ENCODE measurements around the gene HRCT1. TPM values are rescaled to one million over a fixed set of nuclear protein-coding genes. Genes with fewer than 3 reads are reported as not detected.

HRCT1 gene
- total and polyA plus RNA-seq, 9 donors = 0.48 to 8.1 (median 2.2) TPM; not detected in 1

DNA sequence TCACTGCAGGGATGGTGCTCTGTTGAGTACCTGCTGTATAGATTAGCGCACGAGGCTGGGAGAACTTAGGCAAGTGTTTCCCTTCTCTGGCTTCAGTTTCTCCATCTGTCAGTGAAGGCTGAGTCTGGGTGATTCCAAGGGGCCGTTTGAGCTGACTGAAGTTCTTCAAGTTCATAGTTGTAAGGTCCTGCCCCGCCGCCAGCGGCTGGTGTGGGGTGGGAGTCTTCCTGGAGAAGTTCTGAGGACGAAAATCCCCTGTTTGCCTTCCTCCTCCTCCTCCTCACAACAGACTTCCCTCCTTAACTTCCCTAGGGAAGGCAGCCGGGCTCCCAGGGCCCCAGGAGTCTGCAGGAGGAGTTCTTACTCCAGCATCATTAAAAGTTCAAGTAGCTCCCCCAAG, 1.7 kb upstream of the HRCT1 start:
- WGBS, 3 donors = 69 to 73% (median 72%) methylated on average over 8 of the region's 8 CpGs
- intact Hi-C loops (cut with DNase I) = loop anchor here in 1 of 4 donors (5.0 kb wide), 1 partner anchor 43 kb away; no protein-coding TSS in a partner anchor

DNA sequence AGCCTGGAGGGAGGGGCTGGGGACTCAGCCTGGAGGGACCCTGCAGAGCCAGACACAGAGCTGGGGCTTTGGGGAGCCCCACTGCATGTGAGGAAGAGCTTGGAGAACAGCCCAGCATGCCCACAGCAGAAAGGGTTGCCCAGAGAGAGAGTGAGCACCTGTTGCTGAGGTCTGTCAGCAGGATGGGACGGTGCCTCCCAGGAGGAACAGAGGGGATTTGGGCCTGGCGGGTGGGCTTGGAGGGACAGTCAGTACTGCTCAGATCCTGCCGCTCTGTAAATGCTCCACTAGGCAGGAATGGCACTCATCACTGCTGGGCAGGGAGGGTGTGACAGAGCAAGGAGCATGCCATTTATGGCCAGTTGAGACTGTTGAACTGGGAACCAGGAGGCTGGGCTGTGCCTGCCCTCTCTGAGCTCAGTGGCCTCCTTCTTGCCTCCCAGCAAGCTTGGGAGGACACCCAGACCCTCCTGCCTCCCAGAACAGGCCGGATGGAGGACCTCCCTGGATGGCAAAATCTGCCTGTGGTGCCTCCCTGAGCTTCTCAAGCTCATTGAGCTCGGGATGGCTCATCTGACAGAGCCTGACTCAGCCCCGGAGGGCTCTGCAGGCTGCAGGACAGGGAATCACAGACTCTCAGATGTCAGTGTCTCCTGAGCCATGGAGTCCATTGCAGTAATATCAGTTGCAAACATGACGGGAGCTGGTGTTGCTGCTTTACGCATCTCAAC, 786 bp upstream of the HRCT1 start:
- no peaks in the 10 kb centered on the region for H3K36me3 ChIP-seq
- no peak for TF ChIP-seq EP300 (IDR thresholded peaks at IDR 0.05)
- TF ChIP-seq, protein P1, sequence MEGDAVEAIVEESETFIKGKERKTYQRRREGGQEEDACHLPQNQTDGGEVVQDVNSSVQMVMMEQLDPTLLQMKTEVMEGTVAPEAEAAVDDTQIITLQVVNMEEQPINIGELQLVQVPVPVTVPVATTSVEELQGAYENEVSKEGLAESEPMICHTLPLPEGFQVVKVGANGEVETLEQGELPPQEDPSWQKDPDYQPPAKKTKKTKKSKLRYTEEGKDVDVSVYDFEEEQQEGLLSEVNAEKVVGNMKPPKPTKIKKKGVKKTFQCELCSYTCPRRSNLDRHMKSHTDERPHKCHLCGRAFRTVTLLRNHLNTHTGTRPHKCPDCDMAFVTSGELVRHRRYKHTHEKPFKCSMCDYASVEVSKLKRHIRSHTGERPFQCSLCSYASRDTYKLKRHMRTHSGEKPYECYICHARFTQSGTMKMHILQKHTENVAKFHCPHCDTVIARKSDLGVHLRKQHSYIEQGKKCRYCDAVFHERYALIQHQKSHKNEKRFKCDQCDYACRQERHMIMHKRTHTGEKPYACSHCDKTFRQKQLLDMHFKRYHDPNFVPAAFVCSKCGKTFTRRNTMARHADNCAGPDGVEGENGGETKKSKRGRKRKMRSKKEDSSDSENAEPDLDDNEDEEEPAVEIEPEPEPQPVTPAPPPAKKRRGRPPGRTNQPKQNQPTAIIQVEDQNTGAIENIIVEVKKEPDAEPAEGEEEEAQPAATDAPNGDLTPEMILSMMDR (IDR thresholded peaks at IDR 0.05) = no peak
- no peak for TF ChIP-seq POLR2A (IDR thresholded peaks at IDR 0.05)
- peak in 1 of 5 donors; percentile 35 for DNase-seq
- intact Hi-C loops (cut with DNase I) = loop anchor here in 2 of 4 donors (5.0 kb wide), 2 partner anchors 37 to 42 kb away; no protein-coding TSS in a partner anchor
- H3K4me3 ChIP-seq = no peak overlapping the region
- WGBS, 3 donors = 61 to 68% (median 68%) methylated on average over 8 of the region's 8 CpGs
- H3K27me3 ChIP-seq = no peaks in the 10 kb centered on the region
- peak overlapping the region; percentile 72 to 85 for H3K27ac ChIP-seq
- H3K4me1 ChIP-seq (ENCODE audit: insufficient read depth) = peaks cover 39% of the 10 kb centered on the region
- no peaks in the 10 kb centered on the region for H3K9me3 ChIP-seq

More for the DNA sequence above, 1.7 kb upstream of the HRCT1 start:
- no peak for TF ChIP-seq POLR2A (IDR thresholded peaks at IDR 0.05)
- TF ChIP-seq, protein P1 (IDR thresholded peaks at IDR 0.05) = no peak
- TF ChIP-seq EP300 (IDR thresholded peaks at IDR 0.05) = no peak
- no peak overlapping the region for H3K27ac ChIP-seq
- DNase-seq = no peak
- no peaks in the 10 kb centered on the region for H3K36me3 ChIP-seq
- peaks cover 34% of the 10 kb centered on the region for H3K4me1 ChIP-seq (ENCODE audit: insufficient read depth)
- H3K9me3 ChIP-seq = no peaks in the 10 kb centered on the region
- no peak overlapping the region for H3K4me3 ChIP-seq
- H3K27me3 ChIP-seq = no peaks in the 10 kb centered on the region

DNA sequence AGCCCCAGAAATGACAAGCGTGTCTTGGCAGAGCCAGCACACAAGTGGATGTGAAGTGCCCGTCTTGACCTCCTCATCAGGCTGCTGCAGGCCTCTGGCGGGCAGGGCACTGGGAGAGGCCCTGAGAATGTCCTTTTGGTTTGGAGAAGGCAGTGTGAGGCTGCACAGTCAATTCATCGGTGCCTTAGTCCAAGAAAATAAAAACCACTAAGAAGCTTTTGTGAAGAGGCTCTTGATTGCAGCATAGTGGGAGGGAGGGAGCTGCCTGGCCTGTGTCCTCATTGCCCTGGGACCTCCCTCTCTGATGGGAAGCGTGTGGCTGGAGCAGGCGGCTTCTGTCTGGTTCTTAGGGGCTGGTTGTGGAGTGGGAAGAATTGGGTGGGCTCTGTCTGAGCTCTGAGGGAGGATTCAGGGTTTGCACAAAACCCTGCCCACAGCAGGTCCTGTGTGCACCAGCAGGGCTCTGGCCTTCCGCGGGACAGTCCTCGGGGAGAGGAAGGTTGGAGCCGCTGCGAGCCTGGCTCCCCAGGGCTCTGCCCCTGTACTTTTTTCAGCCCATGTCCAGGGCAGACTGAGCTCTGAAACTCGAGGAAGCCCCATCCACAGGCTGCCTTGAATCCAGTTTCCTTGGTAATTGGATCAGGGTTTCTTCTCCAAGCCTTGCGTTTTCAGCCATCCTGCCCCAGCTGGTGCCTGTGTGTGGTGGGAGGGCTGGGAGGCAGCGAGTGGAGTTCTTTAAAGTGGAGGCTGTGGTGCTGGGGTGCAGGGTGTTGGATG, 1.1 kb downstream of the HRCT1 start:
- WGBS, 3 donors = 10 to 21% (median 13%) methylated on average over 14 of the region's 14 CpGs
- intact Hi-C loops (cut with DNase I) = loop anchor here in 3 of 4 donors (2.0 to 5.0 kb wide), 3 partner anchors 35 to 40 kb away; no protein-coding TSS in a partner anchor
- DNase-seq = peak; percentile 48 to 76 (median 63)
- H3K4me3 ChIP-seq = no peak overlapping the region
- no peaks in the 10 kb centered on the region for H3K27me3 ChIP-seq
- H3K36me3 ChIP-seq = no peaks in the 10 kb centered on the region
- H3K9me3 ChIP-seq = no peaks in the 10 kb centered on the region
- H3K4me1 ChIP-seq (ENCODE audit: insufficient read depth) = peaks cover 43% of the 10 kb centered on the region
- H3K27ac ChIP-seq = peak overlapping the region; percentile 85 to 86
- TF ChIP-seq POLR2A (IDR thresholded peaks at IDR 0.05) (no peak), EP300 (IDR thresholded peaks at IDR 0.05) (peak; percentile 9)
- TF ChIP-seq, protein P1 (IDR thresholded peaks at IDR 0.05) = peak in 1 of 3 donors; percentile 21

DNA sequence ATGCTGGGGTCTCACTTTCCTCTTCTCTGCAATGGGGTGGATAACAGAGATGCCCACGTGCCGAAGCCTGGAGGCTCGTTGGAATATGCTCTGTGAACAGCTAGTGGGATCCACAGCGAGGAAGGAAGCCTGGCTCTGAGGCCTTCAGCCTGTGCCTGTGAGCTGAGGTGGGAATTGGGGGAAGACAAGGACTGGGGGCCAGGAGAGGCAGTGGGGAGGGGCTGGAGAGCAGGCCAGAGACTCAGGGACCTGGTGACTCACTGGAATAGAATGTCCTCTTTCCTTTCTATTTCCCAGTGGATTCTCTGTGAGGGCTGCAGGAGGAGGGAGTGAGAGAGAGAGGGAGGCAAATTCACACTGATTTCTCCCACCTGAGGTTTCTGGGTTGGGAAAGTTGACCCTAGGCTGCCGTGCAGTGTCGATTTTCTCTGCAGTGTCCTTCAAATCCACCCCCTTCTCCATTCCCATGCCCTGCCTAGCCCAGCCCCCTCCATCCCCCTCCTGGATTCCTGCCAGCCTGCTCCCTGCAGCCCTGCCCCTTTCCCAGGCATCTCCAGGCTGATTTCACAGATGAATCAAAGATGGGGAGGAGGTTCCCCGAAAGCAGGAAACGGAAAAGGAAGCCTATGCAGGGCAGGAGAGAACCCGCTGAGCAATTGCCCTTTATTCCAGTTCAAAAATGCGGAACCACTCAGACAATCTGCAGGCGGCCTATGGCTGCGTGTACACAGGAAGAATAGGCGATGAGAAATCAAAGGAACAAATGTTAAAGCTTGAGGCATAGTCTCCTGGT, 1.9 kb downstream of the HRCT1 start:
- H3K27ac ChIP-seq = peak overlapping the region; percentile 85 to 86
- intact Hi-C loops (cut with DNase I) = loop anchor here in 3 of 4 donors (2.0 to 5.0 kb wide), 3 partner anchors 34 to 39 kb away; no protein-coding TSS in a partner anchor
- DNase-seq = peak; percentile 80 to 88 (median 82)
- no peaks in the 10 kb centered on the region for H3K36me3 ChIP-seq
- TF ChIP-seq POLR2A (IDR thresholded peaks at IDR 0.05) (no peak), EP300 (IDR thresholded peaks at IDR 0.05) (peak; percentile 43)
- TF ChIP-seq, protein P1 (IDR thresholded peaks at IDR 0.05) = no peak
- peaks cover 43% of the 10 kb centered on the region for H3K4me1 ChIP-seq (ENCODE audit: insufficient read depth)
- H3K27me3 ChIP-seq = no peaks in the 10 kb centered on the region
- no peak overlapping the region for H3K4me3 ChIP-seq
- 15 to 22% (median 15%) methylated on average over 13 of the region's 13 CpGs for WGBS, 3 donors
- no peaks in the 10 kb centered on the region for H3K9me3 ChIP-seq

Data from ovary (tissue), 9 donors.